ENCODE measurements around the gene TRAF7.

DNA sequence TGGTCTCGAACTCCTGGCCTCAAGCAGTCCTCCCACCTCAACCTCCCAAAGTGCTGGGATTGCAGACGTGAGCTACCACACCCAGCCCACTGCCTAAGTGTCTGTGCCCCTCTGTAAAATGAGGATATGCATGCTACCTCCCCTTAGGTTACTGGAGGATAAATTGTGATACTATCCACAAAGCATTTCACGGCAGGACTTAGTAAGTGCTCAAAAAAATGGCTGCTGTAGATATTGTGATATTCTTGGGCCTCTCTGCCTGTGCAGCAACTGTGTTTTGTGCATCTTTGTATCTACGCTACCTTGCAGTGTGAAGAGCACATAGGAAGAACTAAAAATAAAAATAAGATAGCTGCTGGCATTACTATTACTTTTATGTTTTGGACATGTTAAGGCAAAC, 42.7 kb downstream of the TRAF7 start:
- no peak for TF ChIP-seq POLR2A (IDR thresholded peaks at IDR 0.05)
- TF ChIP-seq, protein P1, sequence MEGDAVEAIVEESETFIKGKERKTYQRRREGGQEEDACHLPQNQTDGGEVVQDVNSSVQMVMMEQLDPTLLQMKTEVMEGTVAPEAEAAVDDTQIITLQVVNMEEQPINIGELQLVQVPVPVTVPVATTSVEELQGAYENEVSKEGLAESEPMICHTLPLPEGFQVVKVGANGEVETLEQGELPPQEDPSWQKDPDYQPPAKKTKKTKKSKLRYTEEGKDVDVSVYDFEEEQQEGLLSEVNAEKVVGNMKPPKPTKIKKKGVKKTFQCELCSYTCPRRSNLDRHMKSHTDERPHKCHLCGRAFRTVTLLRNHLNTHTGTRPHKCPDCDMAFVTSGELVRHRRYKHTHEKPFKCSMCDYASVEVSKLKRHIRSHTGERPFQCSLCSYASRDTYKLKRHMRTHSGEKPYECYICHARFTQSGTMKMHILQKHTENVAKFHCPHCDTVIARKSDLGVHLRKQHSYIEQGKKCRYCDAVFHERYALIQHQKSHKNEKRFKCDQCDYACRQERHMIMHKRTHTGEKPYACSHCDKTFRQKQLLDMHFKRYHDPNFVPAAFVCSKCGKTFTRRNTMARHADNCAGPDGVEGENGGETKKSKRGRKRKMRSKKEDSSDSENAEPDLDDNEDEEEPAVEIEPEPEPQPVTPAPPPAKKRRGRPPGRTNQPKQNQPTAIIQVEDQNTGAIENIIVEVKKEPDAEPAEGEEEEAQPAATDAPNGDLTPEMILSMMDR (IDR thresholded peaks at IDR 0.05) = no peak

Measured in Peyer's patch (tissue), 4 donors.